Motor neuron (in vitro differentiated cells): ENCODE measurements around the gene LRRC45. TPM values are rescaled to one million over a fixed set of nuclear protein-coding genes. Genes with fewer than 3 reads are reported as not detected.

Source experiments
- total RNA-seq, 8 experiments: library from RNA; unstranded; fragments of 300-600 nt; gene quantifications; 2 replicates each; pipeline versions ENCODE4 v1.2.3 to v1.2.4, GENCODE V29; 2022

The LRRC45 gene
- total RNA-seq, 8 experiments from 2014 or later: 2.8 to 18.1 (median 10.7) TPM

Other genes starting within 250 kb of the LRRC45 start
- under 1 TPM in 4 of 8 experiments, not detected in 4; 0.14 to 0.66 (median 0.32) TPM for gene GCGR, start 219.2 kb upstream of the LRRC45 start, total RNA-seq
- gene MCRIP1, start 190.0 kb upstream of the LRRC45 start, total RNA-seq: 100 to 1,000 TPM in 4 of 8 experiments, 10 to 100 TPM in 4; 18.1 to 139 (median 101) TPM
- 1 to 10 TPM in 4 of 8 experiments, under 1 TPM in 3, not detected in 1; 0.73 to 1.3 (median 1.1) TPM for gene PPP1R27, start 188.3 kb upstream of the LRRC45 start, total RNA-seq
- gene P4HB, start 162.8 kb upstream of the LRRC45 start, total RNA-seq: 100 to 1,000 TPM; 116 to 461 (median 257) TPM
- gene ARHGDIA, start 152.0 kb upstream of the LRRC45 start, total RNA-seq: 100 to 1,000 TPM in 5 of 8 experiments, 10 to 100 TPM in 3; 44.7 to 276 (median 151) TPM
- gene ALYREF, start 131.7 kb upstream of the LRRC45 start, total RNA-seq: 100 to 1,000 TPM in 3 of 8 experiments, 10 to 100 TPM in 5; 52.7 to 176 (median 78.1) TPM
- 100 to 1,000 TPM in 6 of 8 experiments, 10 to 100 TPM in 2; 80.4 to 181 (median 120) TPM for gene ANAPC11, start 131.6 kb upstream of the LRRC45 start, total RNA-seq
- under 1 TPM in 7 of 8 experiments, not detected in 1; 0.15 to 0.92 (median 0.43) TPM for gene NPB, start 121.1 kb upstream of the LRRC45 start, total RNA-seq
- gene PCYT2, start 111.9 kb upstream of the LRRC45 start, total RNA-seq: 10 to 100 TPM; 11.3 to 40.6 (median 16.0) TPM
- gene SIRT7, start 105.1 kb upstream of the LRRC45 start, total RNA-seq: 10 to 100 TPM in 7 of 8 experiments, 1 to 10 TPM in 1; 7.2 to 37.9 (median 14.5) TPM
- 10 to 100 TPM in 5 of 8 experiments, 1 to 10 TPM in 3; 6.6 to 23.9 (median 15.4) TPM for gene MAFG, start 95.6 kb upstream of the LRRC45 start, total RNA-seq
- 10 to 100 TPM; 31.5 to 97.7 (median 54.0) TPM for gene PYCR1, start 86.0 kb upstream of the LRRC45 start, total RNA-seq
- 1 to 10 TPM in 2 of 8 experiments, under 1 TPM in 6; 0.10 to 1.4 (median 0.47) TPM for gene MYADML2, start 76.1 kb upstream of the LRRC45 start, total RNA-seq
- gene NOTUM, start 62.1 kb upstream of the LRRC45 start, total RNA-seq: 1 to 10 TPM in 2 of 8 experiments, under 1 TPM in 4, not detected in 2; 0.08 to 1.3 (median 0.40) TPM
- 10 to 100 TPM; 17.3 to 35.1 (median 26.7) TPM for gene ASPSCR1, start 45.7 kb upstream of the LRRC45 start, total RNA-seq
- 100 to 1,000 TPM in 1 of 8 experiments, 10 to 100 TPM in 7; 40.6 to 116 (median 53.3) TPM for gene CENPX, start 427 bp upstream of the LRRC45 start, total RNA-seq
- gene RAC3, start 8.4 kb downstream of the LRRC45 start, total RNA-seq: 10 to 100 TPM in 6 of 8 experiments, 1 to 10 TPM in 2; 1.8 to 92.9 (median 52.3) TPM
- gene DCXR, start 14.4 kb downstream of the LRRC45 start, total RNA-seq: 10 to 100 TPM; 55.7 to 94.5 (median 80.7) TPM
- 10 to 100 TPM; 19.3 to 38.6 (median 28.5) TPM for gene RFNG, start 28.5 kb downstream of the LRRC45 start, total RNA-seq
- 10 to 100 TPM; 54.6 to 97.9 (median 78.2) TPM for gene GPS1, start 28.6 kb downstream of the LRRC45 start, total RNA-seq
- 10 to 100 TPM; 32.3 to 91.1 (median 47.2) TPM for gene DUS1L, start 42.5 kb downstream of the LRRC45 start, total RNA-seq
- 100 to 1,000 TPM in 4 of 8 experiments, 10 to 100 TPM in 4; 32.4 to 333 (median 89.0) TPM for gene FASN, start 74.9 kb downstream of the LRRC45 start, total RNA-seq
- gene CCDC57, start 189.5 kb downstream of the LRRC45 start, total RNA-seq: 10 to 100 TPM; 13.6 to 68.8 (median 26.1) TPM
- 100 to 1,000 TPM in 2 of 8 experiments, 10 to 100 TPM in 5, 1 to 10 TPM in 1; 7.6 to 117 (median 16.2) TPM for gene SLC16A3, start 205.7 kb downstream of the LRRC45 start, total RNA-seq